ENCODE results near the gene COL4A2.

The COL4A2 gene

GRCh38 chr13:110306960-110307766 lies at the start of gene COL4A2, which contains the start of gene COL4A1:
TSS of gene COL4A2 (plus strand) at chr13:110307284. CDS start at chr13:110307904, 620 bp downstream.
TSS of gene COL4A1 (minus strand) at chr13:110307157. CDS start at chr13:110307027, 130 bp downstream.
- no peak for DNase-seq (ENCODE audit: low spot score)

- no peak for DNase-seq (ENCODE audit: low spot score)
Observed at GRCh38 chr13:110257408-110257807, 49.7 kb upstream of the COL4A2 start.

- no peak for DNase-seq (ENCODE audit: low spot score)
Observed at GRCh38 chr13:110258876-110259631, 48.0 kb upstream of the COL4A2 start.

- DNase-seq (ENCODE audit: low spot score): no peak
Observed at GRCh38 chr13:110259651-110260050, 47.4 kb upstream of the COL4A2 start.

GRCh38 chr13:110261166-110262081 lies 45.7 kb upstream of the COL4A2 start:
- no peak for DNase-seq (ENCODE audit: low spot score)

GRCh38 chr13:110262082-110262436 lies 45.0 kb upstream of the COL4A2 start:
- DNase-seq (ENCODE audit: low spot score): no peak

- no peak for DNase-seq (ENCODE audit: low spot score)
Observed at GRCh38 chr13:110262508-110263291, 44.4 kb upstream of the COL4A2 start.

GRCh38 chr13:110263404-110263803 lies 43.7 kb upstream of the COL4A2 start:
- DNase-seq (ENCODE audit: low spot score): no peak

- DNase-seq (ENCODE audit: low spot score): no peak
Observed at GRCh38 chr13:110263888-110264287, 43.2 kb upstream of the COL4A2 start.

GRCh38 chr13:110264685-110265275 lies 42.3 kb upstream of the COL4A2 start:
- DNase-seq (ENCODE audit: low spot score): no peak

GRCh38 chr13:110265341-110265681 lies 41.8 kb upstream of the COL4A2 start:
- no peak for DNase-seq (ENCODE audit: low spot score)

- no peak for DNase-seq (ENCODE audit: low spot score)
Observed at GRCh38 chr13:110265682-110266430, 41.2 kb upstream of the COL4A2 start.

GRCh38 chr13:110266431-110266809 lies 40.7 kb upstream of the COL4A2 start:
- no peak for DNase-seq (ENCODE audit: low spot score)

- no peak for DNase-seq (ENCODE audit: low spot score)
Observed at GRCh38 chr13:110266983-110267382, 40.1 kb upstream of the COL4A2 start.

GRCh38 chr13:110268061-110268460 lies 39.0 kb upstream of the COL4A2 start:
- no peak for DNase-seq (ENCODE audit: low spot score)

GRCh38 chr13:110268576-110269185 lies 38.4 kb upstream of the COL4A2 start:
- no peak for DNase-seq (ENCODE audit: low spot score)

- no peak for DNase-seq (ENCODE audit: low spot score)
Observed at GRCh38 chr13:110269509-110270185, 37.4 kb upstream of the COL4A2 start.

- DNase-seq (ENCODE audit: low spot score): no peak
Observed at GRCh38 chr13:110270507-110270906, 36.6 kb upstream of the COL4A2 start.

GRCh38 chr13:110271313-110271712 lies 35.8 kb upstream of the COL4A2 start:
- no peak for DNase-seq (ENCODE audit: low spot score)
